Activated naive CD8-positive, alpha-beta T cell treated with anti-CD3 and anti-CD28 coated beads, Interleukin-2, amount 50 U/mL, for 24 hours (primary cell): ENCODE data around the gene EEF2K.

ENCODE experiments used
- ATAC-seq: fragments of 150-1000 bp; cut with Tn5 transposase; one replicate; pipeline ENCODE4 v1.10.0; 2021
- DNase-seq: peaks from one replicate; pipeline ENCODE4 v3.0.0; 2021
- H3K27ac Mint-ChIP-seq: one replicate; pipeline ENCODE4 v1.8.0; 2021; ENCODE audit warnings: mild to moderate bottlenecking, mixed read lengths
- H3K27me3 Mint-ChIP-seq: one replicate; pipeline ENCODE4 v1.8.0; 2021; ENCODE audit warnings: mixed read lengths
- H3K36me3 Mint-ChIP-seq: one replicate; pipeline ENCODE4 v1.8.0; 2021; ENCODE audit warnings: low read depth, mixed read lengths
- H3K4me1 Mint-ChIP-seq: one replicate; pipeline ENCODE4 v1.8.0; 2021; ENCODE audit warnings: mixed read lengths
- H3K4me3 Mint-ChIP-seq: one replicate; pipeline ENCODE4 v1.8.0; 2021; ENCODE audit warnings: mild to moderate bottlenecking, moderate library complexity, mixed read lengths
- H3K9me3 Mint-ChIP-seq: one replicate; pipeline ENCODE4 v1.8.0; 2021; ENCODE audit warnings: mixed read lengths

EEF2K gene

GRCh38 chr16:22183901-22184614 lies 22.0 kb upstream of the EEF2K start:
- H3K36me3 Mint-ChIP-seq, result no peaks in the 10 kb centered on the region
- no peak overlapping the region for H3K4me3 Mint-ChIP-seq
- peaks cover 12% of the 10 kb centered on the region for H3K4me1 Mint-ChIP-seq
- no peaks in the 10 kb centered on the region for H3K27me3 Mint-ChIP-seq
- no peak overlapping the region for H3K27ac Mint-ChIP-seq
- no peak for DNase-seq
- ATAC-seq, result no peak
- H3K9me3 Mint-ChIP-seq, result no peaks in the 10 kb centered on the region

GRCh38 chr16:22184615-22184968 lies 21.5 kb upstream of the EEF2K start:
- no peak for ATAC-seq
- H3K4me1 Mint-ChIP-seq, result peaks cover 17% of the 10 kb centered on the region
- no peak for DNase-seq
- no peak overlapping the region for H3K4me3 Mint-ChIP-seq
- H3K27me3 Mint-ChIP-seq, result no peaks in the 10 kb centered on the region
- no peaks in the 10 kb centered on the region for H3K9me3 Mint-ChIP-seq
- H3K27ac Mint-ChIP-seq, result no peak overlapping the region
- H3K36me3 Mint-ChIP-seq, result no peaks in the 10 kb centered on the region

DNA sequence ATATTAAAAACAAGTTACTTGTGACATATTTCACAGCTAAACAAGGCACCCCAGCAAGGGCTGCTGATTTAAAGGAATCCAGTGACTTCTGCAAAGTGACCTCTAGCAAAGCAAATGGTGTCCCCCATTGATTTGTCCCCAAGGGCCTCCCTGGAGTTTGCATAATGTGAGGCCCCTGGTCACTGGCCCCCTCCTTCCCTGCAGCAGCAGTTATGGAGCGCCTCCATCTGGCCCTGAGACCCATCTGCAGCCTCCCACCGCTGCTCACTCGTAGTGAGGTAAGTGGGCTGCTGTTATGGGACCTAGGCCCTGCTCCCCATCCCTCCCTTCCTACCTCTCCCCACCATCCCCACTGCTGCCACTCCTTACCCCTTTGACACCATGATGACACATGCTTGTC lies 19.6 kb upstream of the EEF2K start:
- no peak overlapping the region for H3K4me3 Mint-ChIP-seq
- no peak for DNase-seq
- H3K27ac Mint-ChIP-seq, result no peak overlapping the region
- no peak for ATAC-seq
- peaks cover 24% of the 10 kb centered on the region for H3K4me1 Mint-ChIP-seq
- H3K9me3 Mint-ChIP-seq, result no peaks in the 10 kb centered on the region
- no peaks in the 10 kb centered on the region for H3K27me3 Mint-ChIP-seq
- H3K36me3 Mint-ChIP-seq, result no peaks in the 10 kb centered on the region

DNA sequence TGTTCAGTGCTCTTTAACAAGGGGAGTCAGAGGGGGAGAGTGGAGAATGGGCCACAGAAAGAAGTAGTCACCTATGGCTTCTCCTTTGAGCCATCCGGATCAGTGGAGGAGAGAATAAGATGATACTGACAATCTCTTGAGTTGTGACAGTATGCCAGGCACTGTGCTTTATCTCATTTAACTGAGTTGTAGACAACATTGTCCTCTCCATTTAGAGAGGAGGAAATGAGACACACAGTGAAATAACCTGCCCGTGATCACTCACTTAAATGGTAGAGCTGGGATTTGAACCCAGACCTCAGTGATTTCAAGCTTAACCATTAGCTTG lies 17.8 kb upstream of the EEF2K start:
- Mint-ChIP-seq H3K4me3 (no peak overlapping the region), H3K27me3 (no peaks in the 10 kb centered on the region), H3K4me1 (peaks cover 38% of the 10 kb centered on the region), H3K9me3 (no peaks in the 10 kb centered on the region), H3K27ac (no peak overlapping the region), H3K36me3 (no peaks in the 10 kb centered on the region)
- ATAC-seq, result no peak
- DNase-seq, result no peak

DNA sequence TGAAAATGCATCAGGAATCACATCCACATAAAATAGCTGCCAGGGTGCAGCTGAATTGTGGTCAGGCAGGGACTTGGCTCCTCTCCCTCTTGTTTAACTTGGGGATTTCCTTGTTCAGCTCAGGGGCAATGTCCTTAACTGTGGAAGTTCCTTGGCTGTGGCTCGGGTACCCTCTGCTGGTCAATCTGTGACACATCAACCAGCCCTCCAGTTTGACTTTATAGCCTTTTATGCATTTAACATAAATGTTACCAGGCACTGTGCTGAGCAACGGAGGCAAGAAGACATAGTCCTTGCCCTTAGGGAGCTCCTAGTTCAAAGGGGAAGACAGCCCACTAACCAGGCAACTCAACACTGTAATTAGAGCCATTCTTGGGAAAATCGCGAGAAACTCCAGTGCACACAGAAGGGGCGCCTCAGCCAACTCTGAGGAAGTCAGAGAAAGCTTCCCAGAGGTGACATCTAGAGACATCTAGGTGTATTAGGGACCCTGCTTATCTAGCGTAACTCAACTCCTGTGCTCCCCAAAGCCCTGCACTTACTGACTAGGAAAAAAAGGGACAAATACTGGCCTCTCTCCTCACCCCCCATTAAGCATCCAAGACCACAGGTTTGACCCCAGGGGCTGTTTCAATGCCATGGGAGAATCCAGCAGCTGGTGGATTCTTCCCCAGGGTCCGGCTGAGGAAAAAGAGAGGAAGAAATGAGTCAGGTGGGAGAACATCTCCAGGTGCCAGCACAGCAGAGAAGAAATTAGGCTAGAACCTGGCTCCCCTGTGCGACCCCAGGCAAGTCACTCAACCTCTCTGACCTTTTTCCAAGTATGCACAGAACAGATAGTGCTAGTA lies 17.3 kb upstream of the EEF2K start:
- no peaks in the 10 kb centered on the region for H3K36me3 Mint-ChIP-seq
- no peaks in the 10 kb centered on the region for H3K27me3 Mint-ChIP-seq
- DNase-seq (peak; percentile 63), ATAC-seq (no peak)
- peaks cover 44% of the 10 kb centered on the region for H3K4me1 Mint-ChIP-seq
- peak overlapping the region; percentile 99 for H3K27ac Mint-ChIP-seq
- H3K9me3 Mint-ChIP-seq, result peaks cover 4% of the 10 kb centered on the region
- peak overlapping the region; percentile 91 for H3K4me3 Mint-ChIP-seq

DNA sequence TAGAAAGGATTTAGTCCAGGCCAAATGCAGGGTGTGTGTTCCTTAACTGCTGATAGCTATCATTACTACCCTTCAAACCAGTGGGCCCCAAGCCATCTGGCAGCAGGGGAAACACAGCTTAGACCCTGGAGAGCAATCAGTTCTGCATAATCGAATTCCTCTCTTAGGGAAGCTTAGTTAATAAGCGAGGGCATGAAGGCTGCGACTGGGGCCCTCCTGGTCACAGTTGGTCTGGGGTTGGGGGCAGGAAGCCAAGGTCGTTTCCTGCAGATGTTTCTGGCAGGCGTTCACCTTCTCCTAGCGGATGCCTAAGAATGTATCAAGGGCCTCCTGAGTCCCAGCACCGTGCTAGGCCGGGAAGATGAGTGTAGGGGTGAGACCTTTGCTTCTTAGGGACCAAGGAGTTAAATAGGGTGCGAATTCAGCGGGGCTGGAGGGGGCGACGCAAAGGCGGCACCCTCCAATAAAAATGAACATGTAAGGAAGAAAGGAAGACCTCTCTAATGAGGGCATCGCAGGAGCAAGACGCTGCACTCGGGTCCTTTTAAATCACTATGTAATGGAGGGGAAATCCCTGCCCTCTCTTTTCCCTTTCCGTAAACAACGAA lies 16.5 kb upstream of the EEF2K start:
- ATAC-seq (no peak), DNase-seq (no peak)
- Mint-ChIP-seq H3K27ac (peak overlapping the region; percentile 99), H3K27me3 (no peaks in the 10 kb centered on the region), H3K9me3 (peaks cover 6% of the 10 kb centered on the region), H3K4me1 (peaks cover 52% of the 10 kb centered on the region), H3K4me3 (peak overlapping the region; percentile 91), H3K36me3 (no peaks in the 10 kb centered on the region)

DNA sequence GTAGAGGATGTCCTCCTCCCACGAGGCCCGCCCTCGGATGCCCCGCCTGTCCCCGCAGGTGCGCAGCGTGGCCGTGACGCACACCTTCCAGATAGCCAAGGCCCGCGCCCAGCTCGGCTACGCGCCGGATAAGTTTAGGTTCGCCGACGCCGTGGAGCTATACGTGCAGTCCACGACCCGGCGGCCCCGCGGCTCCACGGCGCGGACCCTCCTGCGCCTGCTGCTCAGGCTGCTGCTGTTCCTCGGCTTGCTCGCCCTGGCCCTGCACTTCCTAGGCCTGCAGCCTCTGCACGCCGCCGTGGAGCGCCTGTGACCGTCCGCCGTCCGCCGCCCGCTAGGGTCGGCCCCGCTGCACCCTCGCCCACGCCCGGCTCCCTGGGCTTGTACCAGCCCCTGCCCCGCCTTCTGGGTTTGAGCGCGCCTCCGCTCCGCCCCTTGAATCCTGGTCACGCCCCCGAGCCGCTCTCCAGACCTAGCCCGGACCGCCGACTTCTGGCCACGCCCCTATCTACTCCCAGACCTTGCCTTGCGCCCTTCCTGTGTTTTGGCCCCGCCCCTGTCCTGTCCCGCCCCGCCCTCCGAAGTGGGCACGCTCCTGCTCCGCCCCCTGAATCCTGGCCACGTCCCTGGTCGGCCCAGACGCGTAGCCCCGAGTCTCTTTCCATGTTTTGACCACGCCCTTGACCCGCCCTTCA lies 15.8 kb upstream of the EEF2K start:
- peak overlapping the region; percentile 99 for H3K27ac Mint-ChIP-seq
- peak overlapping the region; percentile 91 for H3K4me3 Mint-ChIP-seq
- DNase-seq (peak; percentile 99), ATAC-seq (peak; percentile 65)
- H3K4me1 Mint-ChIP-seq, result peaks cover 58% of the 10 kb centered on the region
- H3K27me3 Mint-ChIP-seq, result no peaks in the 10 kb centered on the region
- H3K9me3 Mint-ChIP-seq, result peaks cover 6% of the 10 kb centered on the region
- H3K36me3 Mint-ChIP-seq, result no peaks in the 10 kb centered on the region

- Mint-ChIP-seq H3K9me3 (peaks cover 6% of the 10 kb centered on the region), H3K27ac (peak overlapping the region; percentile 99), H3K27me3 (peaks cover 3% of the 10 kb centered on the region), H3K36me3 (peaks cover 3% of the 10 kb centered on the region), H3K4me3 (peak overlapping the region; percentile 91), H3K4me1 (peaks cover 64% of the 10 kb centered on the region)
- ATAC-seq, result peak; percentile 48
- DNase-seq, result peak; percentile 99
Observed at GRCh38 chr16:22190776-22191531, 15.1 kb upstream of the EEF2K start.

DNA sequence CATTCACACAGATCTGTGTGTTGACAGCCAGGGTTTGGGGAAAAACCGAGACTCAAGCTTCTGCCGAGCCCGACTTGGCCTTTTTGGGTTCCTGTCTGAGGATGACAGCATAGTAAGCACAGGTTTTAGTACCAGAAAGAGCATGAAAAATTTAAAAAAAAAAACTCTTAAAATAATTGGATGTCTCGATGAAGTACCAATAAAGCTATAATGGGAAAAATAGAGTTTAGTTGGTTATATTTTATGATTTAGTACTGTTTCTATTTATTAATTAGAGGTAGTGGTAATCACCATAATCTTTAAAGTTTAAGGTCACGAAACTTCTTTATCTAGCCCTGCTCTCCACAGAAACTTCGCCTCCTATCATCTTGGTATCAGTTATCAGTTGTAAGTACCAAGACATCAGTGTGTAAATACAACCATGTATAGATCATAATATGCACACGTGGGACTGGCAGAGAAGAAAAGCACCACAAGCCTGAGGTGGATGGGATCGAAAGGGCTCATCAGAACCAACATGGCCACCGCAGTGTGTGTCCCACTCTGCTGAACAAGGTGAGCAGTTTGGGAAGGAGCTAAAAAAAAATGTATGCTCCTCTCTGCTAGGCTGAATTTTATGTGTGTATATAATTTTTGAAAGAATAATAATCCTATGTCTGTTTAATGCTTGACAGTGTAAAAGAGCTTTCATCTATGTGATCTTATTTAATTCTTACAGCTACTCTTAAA lies 14.4 kb upstream of the EEF2K start:
- Mint-ChIP-seq H3K27me3 (peaks cover 3% of the 10 kb centered on the region), H3K4me3 (peak overlapping the region; percentile 91), H3K27ac (peak overlapping the region; percentile 99), H3K4me1 (peaks cover 67% of the 10 kb centered on the region), H3K9me3 (peaks cover 6% of the 10 kb centered on the region), H3K36me3 (peaks cover 3% of the 10 kb centered on the region)
- DNase-seq (no peak), ATAC-seq (no peak)

- peak; percentile 30 for ATAC-seq
- peak overlapping the region; percentile 91 for H3K4me3 Mint-ChIP-seq
- DNase-seq, result peak; percentile 82
- peaks cover 69% of the 10 kb centered on the region for H3K4me1 Mint-ChIP-seq
- peaks cover 3% of the 10 kb centered on the region for H3K36me3 Mint-ChIP-seq
- peaks cover 6% of the 10 kb centered on the region for H3K9me3 Mint-ChIP-seq
- H3K27ac Mint-ChIP-seq, result peak overlapping the region; percentile 99
- H3K27me3 Mint-ChIP-seq, result peaks cover 3% of the 10 kb centered on the region
Observed at GRCh38 chr16:22192261-22193062, 13.6 kb upstream of the EEF2K start.

- Mint-ChIP-seq H3K4me3 (peak overlapping the region; percentile 91), H3K27ac (peak overlapping the region; percentile 99), H3K36me3 (peaks cover 3% of the 10 kb centered on the region), H3K4me1 (peaks cover 68% of the 10 kb centered on the region), H3K27me3 (peaks cover 3% of the 10 kb centered on the region), H3K9me3 (peaks cover 6% of the 10 kb centered on the region)
- ATAC-seq (no peak), DNase-seq (no peak)
Observed at GRCh38 chr16:22193063-22193411, 13.0 kb upstream of the EEF2K start.

GRCh38 chr16:22194707-22195444 lies 11.2 kb upstream of the EEF2K start:
- peaks cover 3% of the 10 kb centered on the region for H3K27me3 Mint-ChIP-seq
- ATAC-seq (no peak), DNase-seq (peak; percentile 51)
- peak overlapping the region; percentile 82 for H3K4me3 Mint-ChIP-seq
- peaks cover 54% of the 10 kb centered on the region for H3K4me1 Mint-ChIP-seq
- H3K36me3 Mint-ChIP-seq, result peaks cover 3% of the 10 kb centered on the region
- peaks cover 6% of the 10 kb centered on the region for H3K9me3 Mint-ChIP-seq
- H3K27ac Mint-ChIP-seq, result peak overlapping the region; percentile 99

DNA sequence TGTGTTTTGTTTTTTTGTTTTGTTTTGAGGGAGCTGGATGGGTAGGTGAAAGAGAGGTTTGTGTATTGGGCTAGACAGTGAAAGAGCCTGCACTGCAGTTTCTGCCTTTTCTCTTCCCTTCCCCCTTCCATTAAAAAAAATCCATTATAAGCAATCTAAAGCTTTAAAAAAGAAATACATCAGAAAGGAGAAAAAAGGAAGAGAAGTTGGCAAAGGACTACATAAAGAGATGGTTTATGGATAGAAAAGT lies 10.7 kb upstream of the EEF2K start:
- peaks cover 3% of the 10 kb centered on the region for H3K27me3 Mint-ChIP-seq
- no peak for ATAC-seq
- H3K9me3 Mint-ChIP-seq, result peaks cover 6% of the 10 kb centered on the region
- H3K36me3 Mint-ChIP-seq, result peaks cover 3% of the 10 kb centered on the region
- peaks cover 54% of the 10 kb centered on the region for H3K4me1 Mint-ChIP-seq
- DNase-seq, result no peak
- H3K4me3 Mint-ChIP-seq, result peak overlapping the region; percentile 82
- H3K27ac Mint-ChIP-seq, result peak overlapping the region; percentile 99
